Smooth muscle cell of the brain vasculature (primary cell): ENCODE data around the gene ARPP19.
"Not testable (repeated sequence)": the region's sequence is repeated elsewhere in the genome, so short reads cannot be mapped to it uniquely, and the experiment has no call there.

Experiments used
- DNase-seq: peaks from one replicate; pipeline ENCODE4 v3.0.0-alpha.2; 2012; ENCODE audit warnings: low read depth, low spot score

Gene ARPP19

GRCh38 chr15:52551762-52552161 is 17.1 kb downstream of the ARPP19 start:
- no peak for DNase-seq

- DNase-seq = not testable (repeated sequence)
These were observed 17.6 kb downstream of the ARPP19 start for GRCh38 chr15:52551186-52551585.

GRCh38 chr15:52546031-52546751 is 22.6 kb downstream of the ARPP19 start:
- DNase-seq = no peak

GRCh38 chr15:52540374-52541012 is 28.3 kb downstream of the ARPP19 start:
- no peak for DNase-seq

- DNase-seq = no peak
These were observed 31.4 kb downstream of the ARPP19 start for GRCh38 chr15:52537459-52537858.

- no peak for DNase-seq
These were observed 36.4 kb downstream of the ARPP19 start for GRCh38 chr15:52532427-52532826.

GRCh38 chr15:52529940-52530339 is 38.9 kb downstream of the ARPP19 start:
- no peak for DNase-seq

- no peak for DNase-seq
These were observed 39.4 kb downstream of the ARPP19 start for GRCh38 chr15:52529341-52529924.

- DNase-seq = no peak
These were observed 40.1 kb downstream of the ARPP19 start, which contains the start of gene MYO5A for GRCh38 chr15:52528564-52529340. Gene MYO5A, minus strand, starts transcription at chr15:52528880. Its CDS starts 74 bp downstream, at chr15:52528806.

DNA sequence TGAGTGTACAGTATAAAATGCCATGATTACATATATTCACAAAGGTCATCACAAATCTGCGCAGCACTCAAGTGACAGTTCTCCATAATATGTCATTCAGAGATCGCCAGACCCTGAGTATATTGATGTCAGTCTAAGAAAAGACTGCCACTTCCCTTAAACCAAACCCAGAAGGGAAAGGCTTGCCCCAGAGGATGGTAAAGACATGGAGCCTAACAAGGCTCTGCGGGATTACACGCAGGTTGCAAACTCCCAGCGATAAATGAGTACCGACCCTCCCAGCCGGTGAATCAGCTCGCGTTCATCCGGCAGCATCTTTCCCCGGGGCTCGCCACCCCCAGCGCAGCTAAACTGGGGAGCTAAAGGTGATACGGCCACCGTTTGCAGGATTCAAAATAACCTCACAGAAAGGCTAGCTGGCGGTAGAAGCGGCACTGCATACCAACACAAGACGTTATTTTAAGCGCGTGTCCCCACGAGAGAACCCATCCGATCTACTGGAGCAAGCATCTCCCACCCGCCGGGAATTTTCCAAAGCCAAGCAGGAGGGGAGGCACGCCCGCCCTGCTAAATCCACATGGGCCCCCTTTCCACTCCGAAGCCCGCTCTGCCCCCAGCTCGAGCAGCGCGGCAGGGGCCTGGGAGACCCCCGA is 40.8 kb downstream of the ARPP19 start:
- no peak for DNase-seq

DNA sequence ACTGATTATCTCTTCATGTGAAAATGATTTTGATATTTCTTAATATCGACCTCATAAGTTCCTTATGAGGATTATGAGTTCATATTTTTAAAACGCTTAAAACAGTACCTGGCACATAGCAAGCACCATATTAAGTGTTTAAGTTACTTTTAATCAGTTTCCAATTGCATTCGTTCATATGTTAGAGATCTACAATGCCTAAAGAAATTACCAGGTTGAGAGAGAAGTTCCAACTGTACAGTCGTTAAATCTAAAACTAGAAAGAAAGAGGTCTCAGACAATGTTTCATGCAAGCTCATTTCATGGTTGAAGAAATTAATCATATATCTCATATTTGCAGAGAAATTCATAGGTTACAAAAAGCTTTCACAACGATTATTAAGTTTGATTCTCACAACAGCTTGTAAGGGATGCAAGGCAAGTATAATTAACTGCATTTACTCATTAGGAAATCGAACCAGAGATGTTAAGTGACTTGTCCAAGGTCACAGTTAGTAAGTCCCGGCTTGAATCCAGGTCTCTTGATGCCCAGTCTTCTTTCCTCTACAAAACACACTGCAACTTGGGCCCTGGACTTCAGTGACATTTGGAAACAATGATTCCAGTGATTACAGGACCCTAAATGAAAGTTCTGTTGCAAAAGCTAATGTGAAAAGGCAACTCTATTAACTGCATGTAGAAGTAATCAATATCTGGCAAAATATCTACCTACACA is 41.5 kb downstream of the ARPP19 start:
- DNase-seq = no peak

GRCh38 chr15:52524223-52525136 is 44.4 kb downstream of the ARPP19 start:
- no peak for DNase-seq

- no peak for DNase-seq
These were observed 45.2 kb downstream of the ARPP19 start for GRCh38 chr15:52523647-52524046.

DNA sequence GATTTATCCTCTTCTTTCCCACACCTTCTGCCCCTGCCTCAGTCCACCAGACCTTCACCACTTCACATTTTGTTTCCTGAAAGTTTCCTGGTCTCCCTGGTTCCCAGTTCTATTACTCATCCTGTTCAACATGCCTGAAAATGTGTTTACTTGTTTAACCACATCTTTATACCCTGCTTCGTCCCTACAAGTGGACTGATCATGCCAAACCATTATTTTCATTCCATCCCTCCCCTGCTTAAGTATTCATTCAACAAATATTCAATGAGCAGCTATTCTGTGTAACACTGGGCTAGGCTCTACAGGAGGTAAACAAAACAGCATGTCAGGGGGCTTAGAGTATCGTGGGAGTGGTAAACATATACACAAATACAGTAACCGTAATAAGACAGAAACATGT is 45.6 kb downstream of the ARPP19 start:
- DNase-seq = no peak

DNA sequence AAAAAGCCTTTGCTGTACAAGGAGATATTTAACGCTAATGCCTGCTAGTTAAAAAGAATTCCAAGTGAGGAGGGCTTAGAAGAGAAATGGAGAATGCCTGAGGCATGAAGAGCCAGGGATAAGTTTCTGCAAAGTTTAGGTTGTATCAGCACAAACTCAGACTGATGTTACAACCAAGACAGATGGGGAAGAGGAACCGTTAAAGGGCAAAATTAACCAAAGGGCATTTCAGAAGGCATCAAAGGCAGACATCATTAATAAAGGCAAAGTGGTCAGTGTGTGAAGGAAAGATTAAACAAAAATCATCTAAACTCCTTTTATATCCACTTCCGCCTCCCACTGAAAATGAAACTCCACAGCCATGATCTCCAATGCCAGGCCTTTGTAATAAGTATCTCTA is 47.1 kb downstream of the ARPP19 start:
- DNase-seq = no peak

GRCh38 chr15:52520421-52520820 is 48.4 kb downstream of the ARPP19 start:
- DNase-seq = no peak

- no peak for DNase-seq
These were observed 50.1 kb downstream of the ARPP19 start for GRCh38 chr15:52518487-52519371.

- no peak for DNase-seq
These were observed 51.8 kb downstream of the ARPP19 start for GRCh38 chr15:52517014-52517413.

GRCh38 chr15:52515343-52515742 is 53.5 kb downstream of the ARPP19 start:
- no peak for DNase-seq
